Panc1 (cell line): ENCODE measurements around the gene HOTAIR. TPM values are rescaled to one million over a fixed set of nuclear protein-coding genes. Genes with fewer than 3 reads are reported as not detected.

Source experiments
- ATAC-seq: fragments of 200-7000 bp; cut with Tn5 transposase; 2 replicates; pipeline ENCODE4 v1.9.1; 2020; ENCODE audit warnings: mild to moderate bottlenecking, moderate library complexity
- BruUV-seq: library from RNA; stranded (reverse); fragments of 400-500 nt; replicated peaks from 2 replicates; lab custom pipeline; 2021; lab: Mats Ljungman, UMichigan
- CTCF ChIA-PET: fragments of 300-600 bp; sonication (Branson Sonifier 250); formaldehyde crosslinking; loops from one replicate; lab custom pipeline; 2022; ENCODE audit warnings: antibody characterized with exemption; lab: Charles Lee
- POLR2A ChIA-PET: fragments of 300-600 bp; sonication (Branson Sonifier 250); formaldehyde crosslinking; loops from one replicate; lab custom pipeline; 2022; ENCODE audit warnings: antibody characterized with exemption; lab: Charles Lee
- DNase-seq: peaks from one replicate; pipeline ENCODE4 v3.0.0-alpha.2; 2010; ENCODE audit warnings: low read depth, low spot score
- H3K27ac ChIP-seq: 2 replicates; pipeline ENCODE4 v1.5.1; 2011; ENCODE audit warnings: mild to moderate bottlenecking, low read length, inconsistent platforms
- H3K27me3 ChIP-seq: fragments of 200-500 bp; sonication (Bioruptor generic); 2 replicates; pipeline ENCODE4 v1.6.0; 2014; ENCODE audit warnings: low read length, inconsistent platforms; ENCODE audit not compliant: control insufficient read depth, insufficient read depth
- H3K36me3 ChIP-seq: fragments of 200-500 bp; sonication (Bioruptor generic); 2 replicates; pipeline ENCODE4 v1.5.1; 2014; ENCODE audit warnings: inconsistent platforms, mild to moderate bottlenecking, low read length, moderate library complexity; ENCODE audit not compliant: control insufficient read depth, insufficient read depth
- H3K4me1 ChIP-seq: 2 replicates; pipeline ENCODE4 v1.5.1; 2011; ENCODE audit warnings: inconsistent platforms, mild to moderate bottlenecking, low read length, moderate library complexity; ENCODE audit not compliant: control insufficient read depth, insufficient read depth
- H3K4me3 ChIP-seq, 2 experiments: 2 replicates each; pipeline ENCODE4 v1.5.1; 2011 to 2012; ENCODE audit warnings: low read depth in 2 of 2, low read length in 2 of 2, mild to moderate bottlenecking in 2 of 2, inconsistent platforms in 1 of 2, moderate library complexity in 1 of 2
- H3K9me3 ChIP-seq: fragments of 200-500 bp; sonication (Bioruptor generic); 2 replicates; pipeline ENCODE4 v1.5.1; 2014; ENCODE audit warnings: low read depth, mild to moderate bottlenecking, inconsistent platforms, low read length, moderate library complexity; ENCODE audit not compliant: control insufficient read depth, insufficient read depth
- POLR2AphosphoS5 ChIP-seq: IDR thresholded peaks from 2 replicates; pipeline ENCODE4 v1.6.1; 2012; ENCODE audit warnings: mild to moderate bottlenecking, low read depth, low read length, moderate library complexity
- SIN3A ChIP-seq: IDR thresholded peaks from 2 replicates; pipeline ENCODE4 v1.6.1; 2012; ENCODE audit warnings: low read depth, mild to moderate bottlenecking, low read length, moderate library complexity, borderline replicate concordance; ENCODE audit not compliant: insufficient read depth
- TCF7L2 ChIP-seq: IDR thresholded peaks from 2 replicates; pipeline ENCODE4 v1.6.1; 2011; ENCODE audit warnings: mild to moderate bottlenecking, low read depth, low read length, inconsistent platforms
- in situ Hi-C: cut with HindIII; loops from 2 replicates; pipeline ENCODE4 v1.10.0; 2016; ENCODE audit warnings: low sequenced_read_pairs, low pct_unique_long_range_greater_than_20kb
- intact Hi-C: fragments of 100-400 bp; cut with micrococcal nuclease; formaldehyde crosslinking; loops from one replicate; pipeline ENCODE4 v1.10.0; 2022; ENCODE audit not compliant: unreplicated experiment
- total RNA-seq: library from RNA; stranded (reverse); gene quantifications from one replicate; pipeline ENCODE4 v1.2.1, GENCODE V29; 2021; ENCODE audit not compliant: unreplicated experiment
- TF ChIP-seq, protein P1 (sequence below): fragments of 450-650 bp; IDR thresholded peaks from 2 replicates; pipeline ENCODE4 v1.5.1; 2017; ENCODE audit warnings: mild to moderate bottlenecking
- TF ChIP-seq, protein P2 (sequence below), 2 experiments: IDR thresholded peaks; 2 replicates each; pipeline ENCODE4 v1.6.1; 2011 to 2012; ENCODE audit warnings: low read depth in 2 of 2, control low read depth in 1 of 2, low read length in 1 of 2, mild to moderate bottlenecking in 1 of 2, moderate library complexity in 1 of 2; ENCODE audit not compliant: insufficient read depth in 1 of 2

The HOTAIR gene
- total RNA-seq, 1 experiment from 2014 or later: 31.7 TPM

DNA sequence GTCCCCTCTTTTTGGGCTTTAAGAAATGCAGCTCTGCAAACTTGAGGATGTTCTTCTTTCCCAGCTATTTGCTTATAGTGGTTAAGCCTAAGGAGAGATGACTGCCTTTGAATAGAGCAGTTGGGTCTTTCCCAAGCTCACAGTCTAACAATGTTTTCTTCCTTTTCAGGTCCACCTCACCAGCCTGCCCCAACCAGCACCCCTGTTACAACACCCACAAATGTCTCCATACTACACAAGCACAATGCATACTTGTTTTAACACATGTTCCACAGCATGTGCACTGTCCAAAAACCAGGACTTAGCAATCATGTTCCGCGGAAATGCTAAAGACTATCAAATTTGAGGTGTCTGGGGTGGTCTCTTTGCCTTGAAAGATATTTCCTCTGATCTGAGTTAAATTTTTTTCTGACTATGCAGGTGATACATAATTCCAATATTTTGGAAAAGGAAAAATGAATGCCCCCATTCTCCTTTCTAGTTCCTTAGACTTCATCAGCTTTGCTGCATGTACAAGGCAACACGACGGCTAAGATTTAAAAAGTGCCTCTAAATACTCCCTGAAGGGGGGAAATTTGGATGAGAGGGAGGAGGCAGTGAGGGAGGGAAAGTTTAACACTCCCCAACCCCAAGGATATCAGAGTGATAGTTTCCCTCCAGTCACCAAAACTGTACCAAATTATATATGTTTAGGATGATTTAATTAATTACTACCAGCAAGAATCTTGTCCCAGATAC lies 42.7 kb downstream of the HOTAIR start:
- no peaks in the 10 kb centered on the region for H3K9me3 ChIP-seq
- H3K36me3 ChIP-seq: no peaks in the 10 kb centered on the region
- no peaks in the 10 kb centered on the region for H3K27me3 ChIP-seq
- H3K4me3 ChIP-seq: no peak overlapping the region
- no TSS peak for BruUV-seq
- ChIA-PET POLR2A (no interaction called here), CTCF (no interaction called here)
- H3K27ac ChIP-seq: peak overlapping the region; percentile 37; the same call in 1 of the 2 replicates
- TF ChIP-seq POLR2AphosphoS5 (no peak), TCF7L2 (no peak), SIN3A (no peak)
- TF ChIP-seq, protein P1, sequence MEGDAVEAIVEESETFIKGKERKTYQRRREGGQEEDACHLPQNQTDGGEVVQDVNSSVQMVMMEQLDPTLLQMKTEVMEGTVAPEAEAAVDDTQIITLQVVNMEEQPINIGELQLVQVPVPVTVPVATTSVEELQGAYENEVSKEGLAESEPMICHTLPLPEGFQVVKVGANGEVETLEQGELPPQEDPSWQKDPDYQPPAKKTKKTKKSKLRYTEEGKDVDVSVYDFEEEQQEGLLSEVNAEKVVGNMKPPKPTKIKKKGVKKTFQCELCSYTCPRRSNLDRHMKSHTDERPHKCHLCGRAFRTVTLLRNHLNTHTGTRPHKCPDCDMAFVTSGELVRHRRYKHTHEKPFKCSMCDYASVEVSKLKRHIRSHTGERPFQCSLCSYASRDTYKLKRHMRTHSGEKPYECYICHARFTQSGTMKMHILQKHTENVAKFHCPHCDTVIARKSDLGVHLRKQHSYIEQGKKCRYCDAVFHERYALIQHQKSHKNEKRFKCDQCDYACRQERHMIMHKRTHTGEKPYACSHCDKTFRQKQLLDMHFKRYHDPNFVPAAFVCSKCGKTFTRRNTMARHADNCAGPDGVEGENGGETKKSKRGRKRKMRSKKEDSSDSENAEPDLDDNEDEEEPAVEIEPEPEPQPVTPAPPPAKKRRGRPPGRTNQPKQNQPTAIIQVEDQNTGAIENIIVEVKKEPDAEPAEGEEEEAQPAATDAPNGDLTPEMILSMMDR: no peak
- TF ChIP-seq, protein P2, sequence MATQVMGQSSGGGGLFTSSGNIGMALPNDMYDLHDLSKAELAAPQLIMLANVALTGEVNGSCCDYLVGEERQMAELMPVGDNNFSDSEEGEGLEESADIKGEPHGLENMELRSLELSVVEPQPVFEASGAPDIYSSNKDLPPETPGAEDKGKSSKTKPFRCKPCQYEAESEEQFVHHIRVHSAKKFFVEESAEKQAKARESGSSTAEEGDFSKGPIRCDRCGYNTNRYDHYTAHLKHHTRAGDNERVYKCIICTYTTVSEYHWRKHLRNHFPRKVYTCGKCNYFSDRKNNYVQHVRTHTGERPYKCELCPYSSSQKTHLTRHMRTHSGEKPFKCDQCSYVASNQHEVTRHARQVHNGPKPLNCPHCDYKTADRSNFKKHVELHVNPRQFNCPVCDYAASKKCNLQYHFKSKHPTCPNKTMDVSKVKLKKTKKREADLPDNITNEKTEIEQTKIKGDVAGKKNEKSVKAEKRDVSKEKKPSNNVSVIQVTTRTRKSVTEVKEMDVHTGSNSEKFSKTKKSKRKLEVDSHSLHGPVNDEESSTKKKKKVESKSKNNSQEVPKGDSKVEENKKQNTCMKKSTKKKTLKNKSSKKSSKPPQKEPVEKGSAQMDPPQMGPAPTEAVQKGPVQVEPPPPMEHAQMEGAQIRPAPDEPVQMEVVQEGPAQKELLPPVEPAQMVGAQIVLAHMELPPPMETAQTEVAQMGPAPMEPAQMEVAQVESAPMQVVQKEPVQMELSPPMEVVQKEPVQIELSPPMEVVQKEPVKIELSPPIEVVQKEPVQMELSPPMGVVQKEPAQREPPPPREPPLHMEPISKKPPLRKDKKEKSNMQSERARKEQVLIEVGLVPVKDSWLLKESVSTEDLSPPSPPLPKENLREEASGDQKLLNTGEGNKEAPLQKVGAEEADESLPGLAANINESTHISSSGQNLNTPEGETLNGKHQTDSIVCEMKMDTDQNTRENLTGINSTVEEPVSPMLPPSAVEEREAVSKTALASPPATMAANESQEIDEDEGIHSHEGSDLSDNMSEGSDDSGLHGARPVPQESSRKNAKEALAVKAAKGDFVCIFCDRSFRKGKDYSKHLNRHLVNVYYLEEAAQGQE (IDR thresholded peaks at IDR 0.05; ENCODE audit: insufficient read depth in 1 of 2, low read depth in 2 of 2, low read length in 1 of 2): no peak
- in situ Hi-C loops: no loop called here
- peaks cover 15% of the 10 kb centered on the region for H3K4me1 ChIP-seq
- no peak for DNase-seq
- ATAC-seq: no peak
- intact Hi-C loops: no loop called here

DNA sequence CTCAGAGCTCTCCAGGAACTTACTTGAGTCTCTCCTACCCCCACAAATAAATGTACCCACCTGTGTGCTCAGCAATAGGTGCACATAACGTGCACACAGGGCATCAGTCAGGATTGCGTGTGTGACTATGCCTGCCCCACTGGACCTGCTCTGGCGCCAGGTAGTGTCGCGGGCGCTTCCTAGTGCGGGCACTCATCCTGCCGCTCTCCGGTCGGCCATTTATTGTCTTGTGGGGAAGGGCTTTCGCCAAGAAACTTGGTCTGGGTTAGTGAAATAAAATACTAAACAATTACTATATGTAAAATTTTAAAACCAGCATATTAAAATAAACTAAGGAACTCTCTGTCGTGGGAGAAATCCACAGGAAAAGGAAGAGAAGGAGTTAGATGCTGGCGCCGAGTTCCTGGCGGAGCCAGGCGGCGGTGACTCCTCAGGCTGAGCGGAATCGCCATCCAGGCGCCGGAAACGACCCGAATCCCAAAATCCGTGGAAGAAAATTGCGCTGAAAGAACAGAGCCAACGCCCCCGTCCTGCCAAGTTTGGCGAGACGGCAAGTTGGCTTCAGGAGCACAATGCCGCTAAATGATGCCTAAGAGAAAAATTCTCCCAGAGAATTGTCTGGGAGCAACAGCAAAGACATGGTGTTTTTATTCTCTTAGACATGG lies 44.0 kb downstream of the HOTAIR start:
- ChIA-PET POLR2A (no interaction called here), CTCF (no interaction called here)
- in situ Hi-C loops (no loop called here), intact Hi-C loops (no loop called here)
- Histone ChIP-seq H3K4me3 (no peak overlapping the region), H3K27me3 (no peaks in the 10 kb centered on the region), H3K9me3 (no peaks in the 10 kb centered on the region), H3K36me3 (no peaks in the 10 kb centered on the region), H3K4me1 (peaks cover 9% of the 10 kb centered on the region), H3K27ac (no peak overlapping the region; the same call in 1 of the 2 replicates)
- TF ChIP-seq TCF7L2: no peak
- TF ChIP-seq, protein P2 (IDR thresholded peaks at IDR 0.05; ENCODE audit: insufficient read depth in 1 of 2, low read depth in 2 of 2, low read length in 1 of 2): no peak
- TF ChIP-seq, protein P1: no peak
- TF ChIP-seq SIN3A: no peak
- no peak for TF ChIP-seq POLR2AphosphoS5
- no peak for DNase-seq
- no peak for ATAC-seq
- no TSS peak for BruUV-seq
